ENCODE data around the gene CLEC16A.
"Not testable (repeated sequence)": the region's sequence is repeated elsewhere in the genome, so short reads cannot be mapped to it uniquely, and the experiment has no call there.

Gene CLEC16A

DNA sequence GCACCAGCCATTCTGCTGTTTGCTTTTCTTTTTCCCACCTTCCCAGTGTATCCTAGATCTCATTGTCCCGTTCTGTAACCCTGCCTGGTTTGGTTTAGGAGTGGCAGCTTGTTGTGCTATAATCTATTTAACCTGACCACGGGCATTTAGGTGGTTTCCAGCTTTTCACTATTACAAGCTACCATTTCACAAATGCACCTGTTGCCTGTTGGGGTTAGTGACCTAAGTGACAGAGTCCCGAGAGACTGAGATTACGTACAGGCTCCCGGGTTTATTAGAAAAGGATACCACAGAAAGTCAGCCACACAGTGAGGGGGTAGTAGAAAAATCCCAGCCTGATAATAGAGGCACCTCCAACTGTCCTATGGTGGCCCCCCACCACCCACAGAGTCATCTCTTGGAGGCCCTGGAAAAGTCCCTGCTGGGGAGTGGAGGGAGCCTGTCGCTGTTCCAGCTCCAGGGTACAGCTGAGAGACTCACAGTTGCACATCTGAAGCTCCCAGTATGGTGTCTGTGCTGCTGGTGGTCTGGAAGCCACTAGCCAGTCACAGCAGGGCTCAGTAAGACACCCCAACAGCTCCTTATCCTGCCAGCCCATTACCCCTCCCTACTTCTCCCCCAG, 21.2 kb downstream of the CLEC16A start:
- TF ChIP-seq CTCF (IDR thresholded peaks at IDR 0.05; ENCODE audit: extremely low read depth, missing control alignments) = no peak
- DNase-seq (ENCODE audit: low spot score) = peak; percentile 61

DNA sequence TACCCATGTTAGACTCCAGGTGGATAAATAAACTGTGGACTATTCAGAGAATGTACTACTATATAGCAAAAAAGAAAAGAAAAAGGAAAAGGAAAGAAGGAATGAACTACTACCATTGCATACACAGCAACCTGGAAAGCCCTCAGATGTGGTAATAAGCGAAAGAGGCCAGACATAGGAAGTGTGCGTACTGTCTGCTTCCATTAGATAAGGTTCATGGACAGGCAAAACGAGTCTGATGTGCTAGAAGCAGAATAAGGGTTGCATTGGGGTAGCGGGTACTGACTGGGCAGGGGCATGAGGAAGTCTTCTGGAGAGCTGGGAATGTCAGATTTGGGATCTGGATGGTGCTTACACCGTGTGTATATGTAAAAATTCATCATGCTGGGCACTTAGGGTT, 21.8 kb downstream of the CLEC16A start:
- DNase-seq (ENCODE audit: low spot score) = no peak
- no peak for TF ChIP-seq CTCF (IDR thresholded peaks at IDR 0.05; ENCODE audit: extremely low read depth, missing control alignments)

GRCh38 chr16:10966559-10966958, 22.2 kb downstream of the CLEC16A start:
- not testable (repeated sequence) for DNase-seq (ENCODE audit: low spot score)

GRCh38 chr16:10967986-10968385, 23.6 kb downstream of the CLEC16A start:
- no peak for DNase-seq (ENCODE audit: low spot score)
- no peak for TF ChIP-seq CTCF (IDR thresholded peaks at IDR 0.05; ENCODE audit: extremely low read depth, missing control alignments)

DNA sequence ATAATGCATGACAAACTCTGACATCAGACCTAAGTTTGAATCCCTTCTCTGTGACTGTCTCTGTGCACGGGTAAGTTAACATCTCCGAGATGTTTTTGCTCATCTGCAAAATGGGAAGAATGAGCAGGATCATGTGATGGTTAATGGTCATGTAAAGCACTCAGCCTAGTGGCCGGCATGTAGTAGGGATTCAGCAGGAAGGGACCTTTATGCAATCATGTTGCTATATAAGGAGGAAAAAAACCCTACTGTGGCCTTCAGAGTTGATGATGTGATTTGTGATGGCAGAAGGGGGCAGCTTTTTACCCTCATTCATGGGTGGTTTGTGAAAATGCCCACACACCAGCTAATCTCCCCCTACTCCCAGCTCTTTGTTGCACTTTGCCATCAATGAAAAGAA, 24.1 kb downstream of the CLEC16A start:
- TF ChIP-seq CTCF (IDR thresholded peaks at IDR 0.05; ENCODE audit: extremely low read depth, missing control alignments) = no peak
- no peak for DNase-seq (ENCODE audit: low spot score)

DNA sequence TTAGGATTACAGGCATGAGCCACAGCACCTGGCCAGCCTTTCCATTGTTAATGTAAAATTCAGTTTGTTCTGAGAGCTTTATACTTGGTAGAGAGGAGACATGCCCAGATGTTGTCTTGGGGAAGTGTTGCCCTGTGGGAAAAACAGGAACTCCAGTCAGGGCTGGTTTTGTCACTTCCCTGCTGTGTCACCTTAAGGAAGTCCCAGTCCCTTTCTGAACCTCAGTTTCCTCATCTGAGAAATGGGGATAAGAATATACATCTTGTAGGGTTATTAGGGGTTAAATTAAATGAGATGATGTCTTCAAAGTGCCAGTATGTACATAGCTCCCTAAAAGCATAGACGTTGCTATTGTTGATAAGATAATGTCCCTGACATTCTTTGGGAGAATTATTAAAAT, 25.3 kb downstream of the CLEC16A start:
- DNase-seq (ENCODE audit: low spot score) = no peak
- TF ChIP-seq CTCF (IDR thresholded peaks at IDR 0.05; ENCODE audit: extremely low read depth, missing control alignments) = no peak

DNA sequence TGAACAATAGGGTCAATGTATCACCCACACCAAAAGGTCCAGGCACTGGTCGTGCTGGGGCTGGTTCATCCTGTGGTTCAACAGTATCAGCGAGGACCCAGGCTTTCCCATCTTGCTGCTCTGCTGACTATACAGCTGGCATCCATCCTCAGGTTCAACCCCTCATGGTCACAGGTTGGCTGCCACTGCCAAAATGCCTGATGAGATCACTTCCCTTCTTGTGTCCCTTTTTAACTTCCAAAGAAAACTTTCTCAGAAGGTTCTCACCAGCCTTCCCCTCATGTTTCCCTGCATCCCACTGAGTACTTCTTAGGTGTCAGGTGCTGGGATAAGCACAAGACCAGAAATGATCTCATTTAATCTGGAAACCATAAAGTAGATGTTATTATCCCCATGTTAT, 25.7 kb downstream of the CLEC16A start:
- DNase-seq (ENCODE audit: low spot score) = no peak
- no peak for TF ChIP-seq CTCF (IDR thresholded peaks at IDR 0.05; ENCODE audit: extremely low read depth, missing control alignments)

- peak; percentile 32 for TF ChIP-seq CTCF (IDR thresholded peaks at IDR 0.05; ENCODE audit: extremely low read depth, missing control alignments)
- peak; percentile 27 for DNase-seq (ENCODE audit: low spot score)
Observed at GRCh38 chr16:10971560-10971961, 27.2 kb downstream of the CLEC16A start.

Data from GM20000 (cell line).